ENCODE measurements around the gene CNTNAP4. TPM values are rescaled to one million over a fixed set of nuclear protein-coding genes. Genes with fewer than 3 reads are reported as not detected.

Gene CNTNAP4
- total RNA-seq, 2 donors from 2014 or later = not detected

- Histone ChIP-seq H3K9me3 (no peaks in the 10 kb centered on the region), H3K27me3 (no peaks in the 10 kb centered on the region), H3K4me3 (no peak overlapping the region), H3K36me3 (no peaks in the 10 kb centered on the region), H3K27ac (no peak overlapping the region), H3K4me1 (no peaks in the 10 kb centered on the region)
- no peak for DNase-seq (ENCODE audit: low spot score)
- TF ChIP-seq, protein P1, sequence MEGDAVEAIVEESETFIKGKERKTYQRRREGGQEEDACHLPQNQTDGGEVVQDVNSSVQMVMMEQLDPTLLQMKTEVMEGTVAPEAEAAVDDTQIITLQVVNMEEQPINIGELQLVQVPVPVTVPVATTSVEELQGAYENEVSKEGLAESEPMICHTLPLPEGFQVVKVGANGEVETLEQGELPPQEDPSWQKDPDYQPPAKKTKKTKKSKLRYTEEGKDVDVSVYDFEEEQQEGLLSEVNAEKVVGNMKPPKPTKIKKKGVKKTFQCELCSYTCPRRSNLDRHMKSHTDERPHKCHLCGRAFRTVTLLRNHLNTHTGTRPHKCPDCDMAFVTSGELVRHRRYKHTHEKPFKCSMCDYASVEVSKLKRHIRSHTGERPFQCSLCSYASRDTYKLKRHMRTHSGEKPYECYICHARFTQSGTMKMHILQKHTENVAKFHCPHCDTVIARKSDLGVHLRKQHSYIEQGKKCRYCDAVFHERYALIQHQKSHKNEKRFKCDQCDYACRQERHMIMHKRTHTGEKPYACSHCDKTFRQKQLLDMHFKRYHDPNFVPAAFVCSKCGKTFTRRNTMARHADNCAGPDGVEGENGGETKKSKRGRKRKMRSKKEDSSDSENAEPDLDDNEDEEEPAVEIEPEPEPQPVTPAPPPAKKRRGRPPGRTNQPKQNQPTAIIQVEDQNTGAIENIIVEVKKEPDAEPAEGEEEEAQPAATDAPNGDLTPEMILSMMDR (IDR thresholded peaks at IDR 0.05) = no peak
Observed at GRCh38 chr16:76360404-76360803, 83.2 kb downstream of the CNTNAP4 start.

DNA sequence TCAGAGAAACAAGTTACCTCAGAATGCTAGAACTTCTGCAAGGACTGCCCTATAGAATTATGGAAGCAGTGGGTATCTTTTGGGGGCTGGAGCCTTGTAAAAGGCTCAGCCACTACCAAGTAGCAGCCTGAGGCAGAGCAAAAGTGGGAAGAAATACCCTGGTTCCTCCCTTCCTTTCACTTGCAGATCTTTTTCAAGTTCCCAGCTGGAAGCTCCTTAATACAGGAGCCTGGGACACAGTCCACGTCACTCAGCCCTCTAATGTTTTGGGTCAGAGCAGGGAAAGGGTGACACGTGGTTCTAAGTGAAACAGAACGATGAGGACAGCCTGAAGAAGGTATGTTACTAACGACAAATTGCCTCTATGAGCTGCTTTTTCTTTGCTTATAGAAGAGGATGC is 93.1 kb downstream of the CNTNAP4 start:
- Histone ChIP-seq H3K4me1 (no peaks in the 10 kb centered on the region), H3K9me3 (no peaks in the 10 kb centered on the region), H3K27ac (no peak overlapping the region), H3K36me3 (no peaks in the 10 kb centered on the region), H3K27me3 (no peaks in the 10 kb centered on the region), H3K4me3 (no peak overlapping the region)
- no peak for DNase-seq (ENCODE audit: low spot score)
- TF ChIP-seq, protein P1 (IDR thresholded peaks at IDR 0.05) = no peak

- Histone ChIP-seq H3K27ac (no peak overlapping the region), H3K4me1 (no peaks in the 10 kb centered on the region), H3K27me3 (no peaks in the 10 kb centered on the region), H3K4me3 (no peak overlapping the region), H3K36me3 (no peaks in the 10 kb centered on the region), H3K9me3 (no peaks in the 10 kb centered on the region)
- DNase-seq (ENCODE audit: low spot score) = no peak
- TF ChIP-seq, protein P1 (IDR thresholded peaks at IDR 0.05) = no peak
Observed at GRCh38 chr16:76371441-76371840, 94.2 kb downstream of the CNTNAP4 start.

- Histone ChIP-seq H3K36me3 (no peaks in the 10 kb centered on the region), H3K27me3 (no peaks in the 10 kb centered on the region), H3K27ac (no peak overlapping the region), H3K4me3 (no peak overlapping the region), H3K9me3 (no peaks in the 10 kb centered on the region), H3K4me1 (no peaks in the 10 kb centered on the region)
- TF ChIP-seq, protein P1 (IDR thresholded peaks at IDR 0.05) = no peak
- DNase-seq (ENCODE audit: low spot score) = no peak
Observed at GRCh38 chr16:76373998-76374397, 96.8 kb downstream of the CNTNAP4 start.

DNA sequence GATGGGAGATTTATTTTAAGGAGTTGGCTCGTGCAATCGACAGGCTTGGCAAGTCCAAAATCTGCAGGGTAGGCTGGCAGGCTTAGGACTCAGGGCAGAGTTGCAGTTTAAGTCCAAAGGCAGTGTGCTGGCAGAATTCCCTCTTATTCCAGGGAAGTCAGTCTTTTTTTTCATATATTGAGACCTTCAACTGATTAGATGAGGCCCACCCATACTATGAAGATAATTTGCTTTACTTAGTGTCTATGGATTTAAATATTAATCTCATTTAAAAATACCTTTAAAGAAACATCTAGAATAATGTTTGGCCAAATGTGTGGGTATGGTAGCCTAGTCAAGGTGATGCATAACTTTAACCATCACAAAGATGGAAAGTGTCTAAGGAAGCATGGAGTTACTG is 99.8 kb downstream of the CNTNAP4 start:
- Histone ChIP-seq H3K27ac (no peak overlapping the region), H3K27me3 (no peaks in the 10 kb centered on the region), H3K4me1 (no peaks in the 10 kb centered on the region), H3K4me3 (no peak overlapping the region), H3K9me3 (no peaks in the 10 kb centered on the region), H3K36me3 (no peaks in the 10 kb centered on the region)
- TF ChIP-seq, protein P1 (IDR thresholded peaks at IDR 0.05) = no peak
- DNase-seq (ENCODE audit: low spot score) = no peak

DNA sequence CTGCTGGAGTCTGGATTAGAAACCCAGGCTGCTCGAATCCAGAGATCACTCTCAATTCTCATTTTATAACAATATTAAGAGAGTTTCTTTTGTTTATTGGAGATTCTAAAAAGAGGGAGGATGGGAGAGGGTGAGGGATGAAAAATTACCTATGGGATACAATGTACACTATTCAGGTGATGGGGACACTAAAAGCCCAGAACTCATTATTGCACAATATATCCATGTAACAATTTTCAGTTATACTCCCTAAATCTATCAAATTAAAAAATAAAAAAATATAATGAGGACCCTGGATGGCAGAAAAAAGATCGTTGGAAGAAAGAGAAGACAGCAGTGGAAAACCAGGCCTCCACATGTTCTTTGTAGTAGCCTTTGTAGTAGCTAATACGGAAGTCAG is 100.8 kb downstream of the CNTNAP4 start:
- no peak overlapping the region for H3K4me3 ChIP-seq
- H3K9me3 ChIP-seq = no peaks in the 10 kb centered on the region
- H3K4me1 ChIP-seq = no peaks in the 10 kb centered on the region
- TF ChIP-seq, protein P1 (IDR thresholded peaks at IDR 0.05) = no peak
- no peaks in the 10 kb centered on the region for H3K36me3 ChIP-seq
- H3K27me3 ChIP-seq = no peaks in the 10 kb centered on the region
- no peak overlapping the region for H3K27ac ChIP-seq
- no peak for DNase-seq (ENCODE audit: low spot score)

Measured in right atrium auricular region (tissue), 2 donors.